Lung (tissue), 12 donors: ENCODE data around the gene FNDC10. TPM values are rescaled to one million over a fixed set of nuclear protein-coding genes. Genes with fewer than 3 reads are reported as not detected.

Source experiments
- ATAC-seq: fragments of 200-7000 bp; cut with Tn5 transposase; one replicate; pipeline ENCODE4 v1.9.1; 2020; ENCODE audit warnings: moderate number of reproducible peaks; ENCODE audit not compliant: insufficient read depth, low FRiP score
- DNase-seq, 3 donors: peaks; one replicate each; pipeline ENCODE4 v3.0.0-alpha.2; 2013 to 2017
- H3K27ac ChIP-seq, 2 donors: one replicate each; pipeline ENCODE4 v1.5.1; 2013; ENCODE audit warnings: mild to moderate bottlenecking in 2 of 2, moderate library complexity in 2 of 2, control low read depth in 1 of 2, inconsistent platforms in 1 of 2, low read depth in 1 of 2, low read length in 1 of 2
- H3K27me3 ChIP-seq, 3 donors: one replicate each; pipeline ENCODE4 v1.5.1; 2013; ENCODE audit warnings: low read length in 2 of 3; ENCODE audit not compliant: control insufficient read depth in 3 of 3, insufficient read depth in 3 of 3
- H3K36me3 ChIP-seq, 4 donors: one replicate each; pipeline ENCODE4 v1.5.1; 2013; ENCODE audit warnings: low read length in 4 of 4, mild to moderate bottlenecking in 1 of 4, moderate library complexity in 1 of 4; ENCODE audit not compliant: control insufficient read depth in 4 of 4, insufficient read depth in 4 of 4
- H3K4me1 ChIP-seq, 5 donors: one replicate each; pipeline ENCODE4 v1.5.1; 2013; ENCODE audit warnings: low read length in 5 of 5, mild to moderate bottlenecking in 2 of 5, moderate library complexity in 1 of 5; ENCODE audit not compliant: control insufficient read depth in 5 of 5, insufficient read depth in 5 of 5
- H3K4me3 ChIP-seq: one replicate; pipeline ENCODE4 v1.5.1; 2013; ENCODE audit warnings: mild to moderate bottlenecking, control low read depth, moderate library complexity
- H3K9ac ChIP-seq, 2 donors: one replicate each; pipeline ENCODE4 v1.5.1; 2013; ENCODE audit warnings: low read length in 2 of 2, control low read depth in 1 of 2; ENCODE audit not compliant: insufficient read depth in 1 of 2
- H3K9me3 ChIP-seq, 4 donors: one replicate each; pipeline ENCODE4 v1.5.1; 2013; ENCODE audit warnings: low read length in 3 of 4, mild to moderate bottlenecking in 1 of 4, moderate library complexity in 1 of 4; ENCODE audit not compliant: control insufficient read depth in 4 of 4, insufficient read depth in 3 of 4
- CTCF ChIP-seq: IDR thresholded peaks from 2 replicates; pipeline ENCODE4 v1.5.1; 2012; ENCODE audit warnings: mild to moderate bottlenecking; ENCODE audit errors: control extremely low read depth, extremely low read depth
- WGBS, 2 donors: extraction: QIAGEN DNeasy Blood & Tissue Kit; methylation state at CpG; one replicate each; pipeline ENCODE4 v1.1.7; 2013; 5-methylcytosine and 5-hydroxymethylcytosine counted together
- polyA plus RNA-seq, 2 donors: library from polyadenylated mRNA; stranded (reverse); fragments of 200-250 nt; gene quantifications; one replicate each; pipeline ENCODE4 v1.2.1, GENCODE V29; 2013
- total RNA-seq, 2 donors: library from RNA; depleted of rRNA in 1 of 2; stranded (reverse); fragments of >200 nt in 1 of 2; gene quantifications; one replicate each; pipeline ENCODE4 v1.2.1, GENCODE V29; 2014 to 2021
- donor health status: control.
- donor health status: control.
- donor health status: Bipolar disorder and iron deficiency.
- donor health status: healthy.
- donor health status: DM: yes; HTN: yes; CAD: no.

The FNDC10 gene
- total and polyA plus RNA-seq, 4 donors: 0.40 to 12.8 (median 6.6) TPM

GRCh38 chr1:1550087-1550486, 49.8 kb downstream of the FNDC10 start:
- H3K27ac ChIP-seq: no peak overlapping the region
- H3K27me3 ChIP-seq: no peaks in the 10 kb centered on the region
- no peak for ATAC-seq
- no peak for DNase-seq
- peaks cover 0 to 2% (median 0%) of the 10 kb centered on the region in 4 donors for H3K36me3 ChIP-seq
- H3K9me3 ChIP-seq: no peaks in the 10 kb centered on the region
- H3K4me1 ChIP-seq: peaks cover 0 to 6% (median 0%) of the 10 kb centered on the region in 5 donors
- TF ChIP-seq CTCF: no peak
- no peak overlapping the region for H3K9ac ChIP-seq
- no peak overlapping the region for H3K4me3 ChIP-seq
- WGBS, 2 donors: 81 to 91% methylated on average over 7 of the region's 7 CpGs

GRCh38 chr1:1548591-1548990, 51.3 kb downstream of the FNDC10 start:
- ATAC-seq: no peak

More at GRCh38 chr1:1548591-1548990, 51.3 kb downstream of the FNDC10 start:
- Histone ChIP-seq H3K4me3 (no peak overlapping the region), H3K27ac (no peak overlapping the region), H3K9me3 (no peaks in the 10 kb centered on the region), H3K27me3 (no peaks in the 10 kb centered on the region), H3K9ac (no peak overlapping the region), H3K36me3 (peaks cover 0 to 3% (median 0%) of the 10 kb centered on the region in 4 donors), H3K4me1 (peaks cover 0 to 6% (median 0%) of the 10 kb centered on the region in 5 donors)
- TF ChIP-seq CTCF: no peak
- WGBS, 2 donors: 85 to 89% methylated on average over 14 of the region's 14 CpGs
- DNase-seq: no peak

Other genes starting within 250 kb of the FNDC10 start
- gene MXRA8, start 241.6 kb downstream of the FNDC10 start, total RNA-seq: 100 to 1,000 TPM in 1 of 2 donors, 10 to 100 TPM in 1; 68.9 to 213 TPM
- 10 to 100 TPM; 38.5 to 65.0 TPM for gene MXRA8, start 241.6 kb downstream of the FNDC10 start, polyA plus RNA-seq
- gene AURKAIP1, start 224.9 kb downstream of the FNDC10 start, total RNA-seq: 100 to 1,000 TPM in 1 of 2 donors, 10 to 100 TPM in 1; 43.5 to 157 TPM
- gene AURKAIP1, start 224.9 kb downstream of the FNDC10 start, polyA plus RNA-seq: 100 to 1,000 TPM; 179 to 208 TPM
- gene CCNL2, start 200.8 kb downstream of the FNDC10 start, total RNA-seq: 100 to 1,000 TPM; 157 to 385 TPM
- 100 to 1,000 TPM in 1 of 2 donors, 10 to 100 TPM in 1; 97.9 to 230 TPM for gene CCNL2, start 200.8 kb downstream of the FNDC10 start, polyA plus RNA-seq
- gene MRPL20, start 192.8 kb downstream of the FNDC10 start, total RNA-seq: 100 to 1,000 TPM in 1 of 2 donors, 10 to 100 TPM in 1; 60.1 to 115 TPM
- 100 to 1,000 TPM; 129 to 181 TPM for gene MRPL20, start 192.8 kb downstream of the FNDC10 start, polyA plus RNA-seq
- gene ANKRD65, start 178.9 kb downstream of the FNDC10 start, total RNA-seq: 10 to 100 TPM; 30.2 to 54.2 TPM
- gene ANKRD65, start 178.9 kb downstream of the FNDC10 start, polyA plus RNA-seq: 10 to 100 TPM; 13.5 to 33.5 TPM
- 10 to 100 TPM; 72.6 to 94.3 TPM for gene VWA1, start 164.4 kb downstream of the FNDC10 start, total RNA-seq
- gene VWA1, start 164.4 kb downstream of the FNDC10 start, polyA plus RNA-seq: 10 to 100 TPM; 51.7 to 65.6 TPM
- 10 to 100 TPM in 1 of 2 donors, under 1 TPM in 1; 0.60 to 14.0 TPM for gene ATAD3C, start 150.4 kb downstream of the FNDC10 start, total RNA-seq
- gene ATAD3C, start 150.4 kb downstream of the FNDC10 start, polyA plus RNA-seq: 10 to 100 TPM; 15.7 to 18.0 TPM
- gene ATAD3B, start 128.4 kb downstream of the FNDC10 start, total RNA-seq: 10 to 100 TPM; 21.6 to 39.0 TPM
- 10 to 100 TPM; 23.4 to 32.6 TPM for gene ATAD3B, start 128.4 kb downstream of the FNDC10 start, polyA plus RNA-seq
- gene ATAD3A, start 88.0 kb downstream of the FNDC10 start, total RNA-seq: 10 to 100 TPM in 1 of 2 donors, 1 to 10 TPM in 1; 8.1 to 31.3 TPM
- 10 to 100 TPM; 26.9 to 29.8 TPM for gene ATAD3A, start 88.0 kb downstream of the FNDC10 start, polyA plus RNA-seq
- gene TMEM240, start 59.5 kb downstream of the FNDC10 start, total RNA-seq: 1 to 10 TPM; 2.3 to 3.9 TPM
- 1 to 10 TPM; 2.3 to 4.2 TPM for gene TMEM240, start 59.5 kb downstream of the FNDC10 start, polyA plus RNA-seq
- 100 to 1,000 TPM in 1 of 2 donors, 10 to 100 TPM in 1; 63.7 to 128 TPM for gene SSU72, start 25.3 kb downstream of the FNDC10 start, total RNA-seq
- 100 to 1,000 TPM in 1 of 2 donors, 10 to 100 TPM in 1; 85.8 to 114 TPM for gene SSU72, start 25.3 kb downstream of the FNDC10 start, polyA plus RNA-seq
- 10 to 100 TPM; 41.6 to 60.0 TPM for gene MIB2, start 15.4 kb upstream of the FNDC10 start, total RNA-seq
- 10 to 100 TPM; 35.5 to 80.5 TPM for gene MIB2, start 15.4 kb upstream of the FNDC10 start, polyA plus RNA-seq
- 10 to 100 TPM; 29.2 to 40.3 TPM for gene MMP23B, start 32.0 kb upstream of the FNDC10 start, total RNA-seq
- gene MMP23B, start 32.0 kb upstream of the FNDC10 start, polyA plus RNA-seq: 10 to 100 TPM; 14.1 to 15.0 TPM
- 10 to 100 TPM; 15.7 to 21.4 TPM for gene CDK11B, start 58.9 kb upstream of the FNDC10 start, total RNA-seq
- gene CDK11B, start 58.9 kb upstream of the FNDC10 start, polyA plus RNA-seq: 10 to 100 TPM; 27.1 to 39.6 TPM
- 10 to 100 TPM; 41.0 to 45.9 TPM for gene SLC35E2B, start 92.7 kb upstream of the FNDC10 start, total RNA-seq
- 10 to 100 TPM; 19.1 to 20.8 TPM for gene SLC35E2B, start 92.7 kb upstream of the FNDC10 start, polyA plus RNA-seq
- gene CDK11A, start 124.2 kb upstream of the FNDC10 start, total RNA-seq: 10 to 100 TPM; 16.5 to 45.1 TPM
- gene CDK11A, start 124.2 kb upstream of the FNDC10 start, polyA plus RNA-seq: 10 to 100 TPM; 19.9 to 34.7 TPM
- 100 to 1,000 TPM in 1 of 2 donors, 10 to 100 TPM in 1; 53.2 to 121 TPM for gene NADK, start 178.3 kb upstream of the FNDC10 start, total RNA-seq
- gene NADK, start 178.3 kb upstream of the FNDC10 start, polyA plus RNA-seq: 100 to 1,000 TPM in 1 of 2 donors, 10 to 100 TPM in 1; 56.0 to 144 TPM